Measurements from ENCODE around the gene PPP1R1C.

The PPP1R1C gene

GRCh38 chr2:181972431-181973170 lies 13.1 kb upstream of the PPP1R1C start:
- no peak for DNase-seq

- DNase-seq = no peak
Measured at GRCh38 chr2:181973171-181973783, 12.4 kb upstream of the PPP1R1C start.

- DNase-seq = no peak
Measured at GRCh38 chr2:181977661-181978350, 7.8 kb upstream of the PPP1R1C start.

GRCh38 chr2:181978351-181979150 lies 7.1 kb upstream of the PPP1R1C start:
- no peak for DNase-seq

GRCh38 chr2:181984060-181984459 lies 1.6 kb upstream of the PPP1R1C start:
- DNase-seq = no peak

GRCh38 chr2:181984814-181985631 lies 630 bp upstream of the PPP1R1C start:
- no peak for DNase-seq

GRCh38 chr2:181988154-181988924 lies 2.7 kb downstream of the PPP1R1C start:
- no peak for DNase-seq

GRCh38 chr2:181989099-181989498 lies 3.4 kb downstream of the PPP1R1C start:
- no peak for DNase-seq

- DNase-seq = no peak
Measured at GRCh38 chr2:181991171-181991885, 5.7 kb downstream of the PPP1R1C start.

GRCh38 chr2:181992776-181993175 lies 7.1 kb downstream of the PPP1R1C start:
- DNase-seq = no peak

- DNase-seq = no peak
Measured at GRCh38 chr2:181995289-181995688, 9.6 kb downstream of the PPP1R1C start.

GRCh38 chr2:181998041-181998835 lies 12.6 kb downstream of the PPP1R1C start:
- no peak for DNase-seq

- DNase-seq = no peak
Measured at GRCh38 chr2:181998891-181999654, 13.4 kb downstream of the PPP1R1C start.

GRCh38 chr2:181999911-182000310 lies 14.3 kb downstream of the PPP1R1C start:
- DNase-seq = no peak

- DNase-seq = no peak
Measured at GRCh38 chr2:182004945-182005520, 19.4 kb downstream of the PPP1R1C start.

GRCh38 chr2:182006595-182007341 lies 21.1 kb downstream of the PPP1R1C start:
- no peak for DNase-seq

- no peak for DNase-seq
Measured at GRCh38 chr2:182014284-182014683, 28.6 kb downstream of the PPP1R1C start.
